Measurements from ENCODE around the gene GUCA2B. TPM values are rescaled to one million over a fixed set of nuclear protein-coding genes. Genes with fewer than 3 reads are reported as not detected.

The GUCA2B gene
- total and polyA plus RNA-seq, 2 experiments from 2014 or later: 0.71 TPM; not detected in 1

- H4K20me1 ChIP-seq (ENCODE audit: insufficient read depth, poor library complexity, severe bottlenecking): no peaks in the 10 kb centered on the region
Measured at GRCh38 chr1:42162181-42162580, 9.0 kb downstream of the GUCA2B start.

DNA sequence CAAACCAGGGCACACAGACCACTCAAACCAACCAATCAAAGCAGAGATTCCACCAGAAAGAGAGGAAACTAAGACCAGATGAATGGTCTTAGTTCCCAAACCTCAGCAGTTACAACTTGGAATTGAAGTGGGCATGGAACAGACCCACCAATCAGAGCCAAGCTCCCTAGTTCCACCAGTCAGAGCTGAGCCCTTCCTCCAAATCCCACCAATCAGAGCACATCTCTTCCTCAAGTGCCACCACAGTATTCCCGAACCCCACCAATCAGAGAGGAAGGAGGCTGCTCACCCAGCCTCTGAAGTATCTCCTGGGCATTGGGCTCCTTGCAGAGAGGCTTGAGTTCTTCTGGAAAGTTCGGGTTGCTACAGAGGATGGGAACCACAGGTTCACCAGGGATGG lies 9.9 kb downstream of the GUCA2B start:
- no peaks in the 10 kb centered on the region for H3K9me2 ChIP-seq (replicated peaks; ENCODE audit: insufficient read depth)
- peaks cover 14% of the 10 kb centered on the region for H3K4me1 ChIP-seq (ENCODE audit: insufficient read depth)
- no peaks in the 10 kb centered on the region for H3K27me3 ChIP-seq
- peaks cover 5% of the 10 kb centered on the region for H3K9me3 ChIP-seq (ENCODE audit: low read depth)
- WGBS (ENCODE audit: low lambda C conversion rate, missing lambda C conversion rate): 97% methylated on average over 2 of the region's 2 CpGs
- DNase-seq (ENCODE audit: low spot score): no peak
- no peaks in the 10 kb centered on the region for H4K20me1 ChIP-seq (ENCODE audit: insufficient read depth, poor library complexity, severe bottlenecking)
- H3K79me2 ChIP-seq: no peaks in the 10 kb centered on the region
- no peak overlapping the region for H3K27ac ChIP-seq
- TF ChIP-seq EZH2 (IDR thresholded peaks at IDR 0.05; ENCODE audit: borderline replicate concordance) (no peak), EZH2phosphoT487 (IDR thresholded peaks at IDR 0.05; ENCODE audit: low read depth, severe bottlenecking, unreplicated experiment) (no peak)
- TF ChIP-seq, protein P1, sequence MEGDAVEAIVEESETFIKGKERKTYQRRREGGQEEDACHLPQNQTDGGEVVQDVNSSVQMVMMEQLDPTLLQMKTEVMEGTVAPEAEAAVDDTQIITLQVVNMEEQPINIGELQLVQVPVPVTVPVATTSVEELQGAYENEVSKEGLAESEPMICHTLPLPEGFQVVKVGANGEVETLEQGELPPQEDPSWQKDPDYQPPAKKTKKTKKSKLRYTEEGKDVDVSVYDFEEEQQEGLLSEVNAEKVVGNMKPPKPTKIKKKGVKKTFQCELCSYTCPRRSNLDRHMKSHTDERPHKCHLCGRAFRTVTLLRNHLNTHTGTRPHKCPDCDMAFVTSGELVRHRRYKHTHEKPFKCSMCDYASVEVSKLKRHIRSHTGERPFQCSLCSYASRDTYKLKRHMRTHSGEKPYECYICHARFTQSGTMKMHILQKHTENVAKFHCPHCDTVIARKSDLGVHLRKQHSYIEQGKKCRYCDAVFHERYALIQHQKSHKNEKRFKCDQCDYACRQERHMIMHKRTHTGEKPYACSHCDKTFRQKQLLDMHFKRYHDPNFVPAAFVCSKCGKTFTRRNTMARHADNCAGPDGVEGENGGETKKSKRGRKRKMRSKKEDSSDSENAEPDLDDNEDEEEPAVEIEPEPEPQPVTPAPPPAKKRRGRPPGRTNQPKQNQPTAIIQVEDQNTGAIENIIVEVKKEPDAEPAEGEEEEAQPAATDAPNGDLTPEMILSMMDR (IDR thresholded peaks at IDR 0.05; ENCODE audit: poor library complexity): no peak
- no peaks in the 10 kb centered on the region for H3K36me3 ChIP-seq (replicated peaks; ENCODE audit: insufficient read depth, low read depth)
- no peak overlapping the region for H3K4me2 ChIP-seq
- H2AFZ ChIP-seq: no peak overlapping the region
- H3K4me3 ChIP-seq: no peak overlapping the region

More at GRCh38 chr1:42162181-42162580, 9.0 kb downstream of the GUCA2B start:
- no peaks in the 10 kb centered on the region for H3K9me2 ChIP-seq (replicated peaks; ENCODE audit: insufficient read depth)
- H3K4me2 ChIP-seq: no peak overlapping the region
- H3K4me1 ChIP-seq (ENCODE audit: insufficient read depth): peaks cover 14% of the 10 kb centered on the region
- no peak overlapping the region for H3K27ac ChIP-seq
- no peaks in the 10 kb centered on the region for H3K79me2 ChIP-seq
- no peaks in the 10 kb centered on the region for H3K27me3 ChIP-seq
- peaks cover 5% of the 10 kb centered on the region for H3K9me3 ChIP-seq (ENCODE audit: low read depth)
- 92% methylated on average over 5 of the region's 5 CpGs for WGBS (ENCODE audit: low lambda C conversion rate, missing lambda C conversion rate)
- no peak for TF ChIP-seq EZH2phosphoT487 (IDR thresholded peaks at IDR 0.05; ENCODE audit: low read depth, severe bottlenecking, unreplicated experiment)
- TF ChIP-seq, protein P1 (IDR thresholded peaks at IDR 0.05; ENCODE audit: poor library complexity): no peak
- no peak for TF ChIP-seq EZH2 (IDR thresholded peaks at IDR 0.05; ENCODE audit: borderline replicate concordance)
- H3K36me3 ChIP-seq (replicated peaks; ENCODE audit: insufficient read depth, low read depth): no peaks in the 10 kb centered on the region
- DNase-seq (ENCODE audit: low spot score): no peak
- no peak overlapping the region for H3K4me3 ChIP-seq
- no peak overlapping the region for H2AFZ ChIP-seq

GRCh38 chr1:42163536-42164503 lies 10.6 kb downstream of the GUCA2B start:
- Histone ChIP-seq H3K9me2 (replicated peaks; ENCODE audit: insufficient read depth) (no peaks in the 10 kb centered on the region), H2AFZ (no peak overlapping the region), H4K20me1 (ENCODE audit: insufficient read depth, poor library complexity, severe bottlenecking) (no peaks in the 10 kb centered on the region), H3K27me3 (no peaks in the 10 kb centered on the region), H3K4me2 (no peak overlapping the region), H3K4me1 (ENCODE audit: insufficient read depth) (peaks cover 14% of the 10 kb centered on the region), H3K36me3 (replicated peaks; ENCODE audit: insufficient read depth, low read depth) (no peaks in the 10 kb centered on the region), H3K4me3 (no peak overlapping the region), H3K79me2 (no peaks in the 10 kb centered on the region), H3K9me3 (ENCODE audit: low read depth) (peaks cover 5% of the 10 kb centered on the region), H3K27ac (no peak overlapping the region)
- no peak for DNase-seq (ENCODE audit: low spot score)
- 89% methylated on average over 16 of the region's 16 CpGs for WGBS (ENCODE audit: low lambda C conversion rate, missing lambda C conversion rate)
- TF ChIP-seq EZH2 (IDR thresholded peaks at IDR 0.05; ENCODE audit: borderline replicate concordance) (no peak), EZH2phosphoT487 (IDR thresholded peaks at IDR 0.05; ENCODE audit: low read depth, severe bottlenecking, unreplicated experiment) (no peak)
- TF ChIP-seq, protein P1 (IDR thresholded peaks at IDR 0.05; ENCODE audit: poor library complexity): no peak

Data from hepatocyte (in vitro differentiated cells).